Neural progenitor cell (in vitro differentiated cells): ENCODE data around the gene MLKL. TPM values are rescaled to one million over a fixed set of nuclear protein-coding genes. Genes with fewer than 3 reads are reported as not detected.
"Not testable (repeated sequence)": the region's sequence is repeated elsewhere in the genome, so short reads cannot be mapped to it uniquely, and the experiment has no call there.

Source experiments
- DNase-seq: peaks from one replicate; pipeline ENCODE4 v3.0.0-alpha.2; 2016; ENCODE audit warnings: low spot score
- H2AFZ ChIP-seq: fragments of 200-600 bp; sonication (generic); replicated peaks from 2 replicates; pipeline ENCODE4 v1.6.1; 2016; ENCODE audit warnings: antibody characterized with exemption
- H3F3A ChIP-seq: fragments of 200-600 bp; sonication (generic); 2 replicates; pipeline ENCODE4 v1.6.1; 2016; ENCODE audit warnings: antibody characterized with exemption, low read depth
- H3K27ac ChIP-seq: fragments of 200-600 bp; sonication (generic); 2 replicates; pipeline ENCODE4 v1.5.1; 2016; ENCODE audit warnings: mild to moderate bottlenecking
- H3K27me3 ChIP-seq: fragments of 200-600 bp; sonication (generic); 2 replicates; pipeline ENCODE4 v1.6.1; 2016; ENCODE audit warnings: mild to moderate bottlenecking, moderate library complexity
- H3K36me3 ChIP-seq: fragments of 200-600 bp; sonication (generic); 2 replicates; pipeline ENCODE4 v1.5.1; 2016
- H3K4me1 ChIP-seq: fragments of 200-600 bp; sonication (generic); 2 replicates; pipeline ENCODE4 v1.6.1; 2016; ENCODE audit warnings: mixed run types
- H3K4me2 ChIP-seq: fragments of 200-600 bp; sonication (generic); 2 replicates; pipeline ENCODE4 v1.6.1; 2016
- H3K4me3 ChIP-seq: fragments of 200-600 bp; sonication (generic); 2 replicates; pipeline ENCODE4 v1.5.1; 2016
- H3K79me2 ChIP-seq: fragments of 200-600 bp; sonication (generic); 2 replicates; pipeline ENCODE4 v1.6.1; 2016; ENCODE audit warnings: low read depth
- H3K9ac ChIP-seq: fragments of 200-600 bp; sonication (generic); 2 replicates; pipeline ENCODE4 v1.6.1; 2016
- H3K9me3 ChIP-seq: fragments of 200-600 bp; sonication (generic); 2 replicates; pipeline ENCODE4 v1.5.1; 2016; ENCODE audit warnings: low read depth
- H4K20me1 ChIP-seq: fragments of 200-600 bp; sonication (generic); 2 replicates; pipeline ENCODE4 v1.6.1; 2016; ENCODE audit warnings: low read depth
- H3K27ac Mint-ChIP-seq: 3 replicates; pipeline ENCODE4 v1.8.0; 2021; ENCODE audit warnings: mixed read lengths
- H3K27me3 Mint-ChIP-seq: 2 replicates; pipeline ENCODE4 v1.8.0; 2022; ENCODE audit warnings: low read depth, mild to moderate bottlenecking, inconsistent platforms, moderate library complexity, mixed read lengths; ENCODE audit not compliant: insufficient read depth
- H3K36me3 Mint-ChIP-seq: 3 replicates; pipeline ENCODE4 v1.8.0; 2021; ENCODE audit warnings: mixed read lengths
- H3K4me1 Mint-ChIP-seq: 3 replicates; pipeline ENCODE4 v1.8.0; 2021; ENCODE audit warnings: mixed read lengths
- H3K4me3 Mint-ChIP-seq: 3 replicates; pipeline ENCODE4 v1.8.0; 2021; ENCODE audit warnings: mild to moderate bottlenecking, moderate library complexity, mixed read lengths
- H3K9me3 Mint-ChIP-seq: 3 replicates; pipeline ENCODE4 v1.8.0; 2020; ENCODE audit warnings: mixed read lengths
- CTCF ChIP-seq: fragments of 200-600 bp; sonication (generic); IDR thresholded peaks from 2 replicates; pipeline ENCODE4 v1.5.1; 2017; ENCODE audit warnings: antibody characterized with exemption, mild to moderate bottlenecking
- EZH2 ChIP-seq: fragments of 200-600 bp; sonication (generic); IDR thresholded peaks from 2 replicates; pipeline ENCODE4 v1.6.1; 2017; ENCODE audit warnings: antibody characterized with exemption, mild to moderate bottlenecking, moderate library complexity
- EZH2phosphoT487 ChIP-seq: fragments of 200-600 bp; sonication (generic); IDR thresholded peaks from 2 replicates; pipeline ENCODE4 v1.6.1; 2017; ENCODE audit warnings: antibody characterized with exemption
- total RNA-seq: library from RNA; depleted of rRNA; stranded (reverse); fragments of >200 nt; gene quantifications from 2 replicates; pipeline ENCODE4 v1.2.3, GENCODE V29; 2015; ENCODE audit warnings: low replicate concordance

The MLKL gene
- total RNA-seq, 1 donor from 2014 or later = 0.04 TPM

DNA sequence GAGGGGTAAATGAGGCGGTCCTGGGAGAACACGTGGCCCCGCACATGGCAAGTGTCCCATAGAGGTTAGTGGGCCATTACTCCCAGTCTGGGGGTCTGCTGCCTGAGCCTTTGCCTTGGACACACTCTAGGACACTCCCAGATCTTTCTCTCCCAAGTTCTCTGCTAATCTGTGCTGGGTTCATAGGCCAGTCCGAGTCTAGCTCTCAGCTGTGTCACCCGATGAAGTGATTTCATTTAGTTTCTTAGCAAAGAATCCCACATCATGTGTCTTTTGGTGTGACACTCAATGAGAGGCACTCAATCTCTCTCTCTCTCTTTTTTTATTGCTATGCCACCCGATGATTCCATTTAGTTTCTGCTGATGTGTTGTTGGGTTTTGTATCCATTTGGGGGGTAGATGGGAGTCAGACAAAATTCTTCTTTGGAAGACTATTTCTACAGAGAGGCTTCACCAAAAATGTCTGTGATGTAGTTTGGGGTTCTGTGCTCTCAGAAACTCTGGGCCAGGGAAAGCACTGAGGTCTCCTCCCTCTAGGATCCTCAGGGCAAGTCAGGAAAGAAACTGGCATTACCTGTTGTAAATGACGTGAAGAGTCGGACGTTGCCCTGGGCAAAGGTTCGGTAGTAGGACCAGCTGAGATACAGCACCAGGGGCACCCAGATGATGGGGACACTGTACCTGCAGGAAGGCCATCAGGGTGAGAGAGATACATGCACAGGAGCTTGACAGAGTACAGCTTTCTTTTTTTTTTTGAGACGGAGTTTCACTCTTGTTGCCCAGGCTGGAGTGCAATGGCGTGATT is 25.2 kb upstream of the MLKL start:
- no peak overlapping the region for H3K27ac ChIP-seq

DNA sequence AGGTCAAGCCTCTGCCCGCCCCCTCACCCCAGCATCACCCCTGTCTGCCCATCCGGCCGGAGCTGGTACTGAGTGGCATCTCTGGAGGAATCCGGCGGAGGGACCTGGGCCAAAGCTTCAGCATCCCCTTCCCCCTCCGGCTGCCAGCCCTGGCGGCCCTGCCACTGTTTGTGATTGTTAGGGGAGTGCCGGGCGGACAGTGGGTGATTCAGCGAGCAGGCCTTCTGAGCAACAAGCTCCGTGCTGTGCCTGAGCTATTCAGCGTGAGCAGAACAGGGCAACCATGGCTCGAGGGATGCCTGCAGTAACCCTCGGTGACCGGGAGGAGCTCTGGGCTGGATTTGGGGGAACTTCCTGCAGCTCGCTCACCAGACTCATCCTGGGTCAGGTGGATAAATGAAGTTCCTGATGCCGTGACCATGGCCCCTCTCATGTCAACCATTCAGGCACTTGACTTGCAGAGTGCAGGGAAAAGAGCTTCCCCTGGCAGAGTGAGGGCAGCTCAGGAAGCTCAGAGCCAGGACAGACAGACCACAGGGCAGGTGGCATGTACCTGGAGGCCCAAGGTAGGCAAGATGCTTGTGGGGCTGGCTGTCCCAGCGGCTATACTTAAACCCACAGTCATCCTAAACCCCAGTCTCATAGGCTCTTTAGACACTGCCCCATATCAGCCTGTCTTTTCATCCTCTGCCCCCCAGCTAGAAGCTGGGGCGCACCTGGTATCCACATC is 24.3 kb upstream of the MLKL start:
- no peak for TF ChIP-seq CTCF
- no peak for TF ChIP-seq EZH2phosphoT487
- TF ChIP-seq EZH2 = no peak
- Histone ChIP-seq H3K36me3 (no peaks in the 10 kb centered on the region), H3K4me1 (no peaks in the 10 kb centered on the region), H3K4me2 (no peak overlapping the region), H3K27me3 (no peaks in the 10 kb centered on the region), H3K9me3 (no peaks in the 10 kb centered on the region), H4K20me1 (no peaks in the 10 kb centered on the region), H2AFZ (peak overlapping the region; percentile 64), H3K27ac (no peak overlapping the region), H3K9ac (no peak overlapping the region), H3K4me3 (no peak overlapping the region), H3F3A (no peaks in the 10 kb centered on the region), H3K79me2 (no peaks in the 10 kb centered on the region)
- Mint-ChIP-seq H3K4me1 (peaks cover 13% of the 10 kb centered on the region), H3K9me3 (peaks cover 10% of the 10 kb centered on the region), H3K36me3 (no peaks in the 10 kb centered on the region), H3K27ac (peak overlapping the region; percentile 88), H3K4me3 (no peak overlapping the region), H3K27me3 (peaks cover 10% of the 10 kb centered on the region)
- DNase-seq = no peak

More for the DNA sequence above, 25.2 kb upstream of the MLKL start:
- H3K4me1 Mint-ChIP-seq = peaks cover 16% of the 10 kb centered on the region
- Histone ChIP-seq H3K4me2 (no peak overlapping the region), H4K20me1 (no peaks in the 10 kb centered on the region), H3K9ac (no peak overlapping the region), H2AFZ (no peak overlapping the region), H3K36me3 (no peaks in the 10 kb centered on the region), H3K4me1 (no peaks in the 10 kb centered on the region), H3F3A (no peaks in the 10 kb centered on the region), H3K27me3 (no peaks in the 10 kb centered on the region), H3K79me2 (no peaks in the 10 kb centered on the region), H3K4me3 (no peak overlapping the region), H3K9me3 (no peaks in the 10 kb centered on the region)
- no peak overlapping the region for H3K27ac Mint-ChIP-seq
- peaks cover 10% of the 10 kb centered on the region for H3K9me3 Mint-ChIP-seq
- H3K4me3 Mint-ChIP-seq = no peak overlapping the region
- no peak for DNase-seq
- H3K36me3 Mint-ChIP-seq = no peaks in the 10 kb centered on the region
- no peak for TF ChIP-seq EZH2
- TF ChIP-seq CTCF = no peak
- no peak for TF ChIP-seq EZH2phosphoT487
- H3K27me3 Mint-ChIP-seq = peaks cover 10% of the 10 kb centered on the region

GRCh38 chr16:74723256-74723655 is 22.6 kb upstream of the MLKL start:
- Histone ChIP-seq H3K9me3 (no peaks in the 10 kb centered on the region), H3K27ac (no peak overlapping the region), H3K4me3 (no peak overlapping the region), H2AFZ (no peak overlapping the region), H3K4me2 (no peak overlapping the region), H3K27me3 (no peaks in the 10 kb centered on the region), H3K9ac (no peak overlapping the region), H3K79me2 (no peaks in the 10 kb centered on the region), H4K20me1 (no peaks in the 10 kb centered on the region), H3K36me3 (no peaks in the 10 kb centered on the region), H3K4me1 (no peaks in the 10 kb centered on the region), H3F3A (no peaks in the 10 kb centered on the region)
- peaks cover 12% of the 10 kb centered on the region for H3K27me3 Mint-ChIP-seq
- DNase-seq = no peak
- H3K4me1 Mint-ChIP-seq = peaks cover 9% of the 10 kb centered on the region
- H3K9me3 Mint-ChIP-seq = peaks cover 10% of the 10 kb centered on the region
- H3K4me3 Mint-ChIP-seq = no peak overlapping the region
- TF ChIP-seq EZH2 = no peak
- no peak for TF ChIP-seq EZH2phosphoT487
- TF ChIP-seq CTCF = no peak
- no peak overlapping the region for H3K27ac Mint-ChIP-seq
- no peaks in the 10 kb centered on the region for H3K36me3 Mint-ChIP-seq

GRCh38 chr16:74722156-74722555 is 21.5 kb upstream of the MLKL start:
- H3K4me1 Mint-ChIP-seq, H3F3A ChIP-seq, DNase-seq, H3K27ac ChIP-seq, H3K4me3 Mint-ChIP-seq, H3K27ac Mint-ChIP-seq, H3K36me3 ChIP-seq, H3K4me1 ChIP-seq, H2AFZ ChIP-seq, H3K9me3 ChIP-seq, H3K9ac ChIP-seq, H4K20me1 ChIP-seq, H3K79me2 ChIP-seq, H3K9me3 Mint-ChIP-seq, H3K4me2 ChIP-seq, H3K27me3 ChIP-seq, H3K36me3 Mint-ChIP-seq, H3K4me3 ChIP-seq: not testable (repeated sequence)
- peaks cover 14% of the 10 kb centered on the region for H3K27me3 Mint-ChIP-seq
